ENCODE results near the gene CA11. TPM values are rescaled to one million over a fixed set of nuclear protein-coding genes. Genes with fewer than 3 reads are reported as not detected.

The CA11 gene
- total and polyA plus RNA-seq, 2 of the 8 experiments (the other 6 are each of a cell fraction or from before 2014, with no cell fraction given), result 51.7 to 71.4 TPM

DNA sequence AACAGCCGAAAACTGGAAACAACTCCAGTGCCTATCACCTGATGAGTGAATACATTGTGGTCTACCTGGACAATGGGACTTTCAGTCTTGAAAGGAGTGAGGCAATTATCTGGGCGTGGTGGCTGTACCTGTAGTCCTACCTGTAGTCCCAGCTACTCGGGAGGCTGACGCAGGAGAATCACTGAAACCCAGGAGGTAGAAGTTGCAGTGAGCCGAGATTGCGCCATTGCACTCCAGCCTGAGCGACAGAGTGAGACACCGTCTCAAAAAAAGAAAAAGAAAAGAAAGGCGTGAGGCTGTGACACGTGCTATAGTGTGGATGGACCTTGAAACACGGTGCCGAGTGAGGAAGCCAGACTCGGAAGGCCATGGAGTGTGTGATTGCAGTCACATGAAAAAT lies 30.9 kb upstream of the CA11 start:
- Histone ChIP-seq H4K20me1 (replicated peaks in 1 of 2; ENCODE audit: control insufficient read depth in 1 of 2, insufficient read depth in 2 of 2, low read length in 2 of 2) (no peaks in the 10 kb centered on the region), H2BK20ac (ENCODE audit: low read length) (no peak overlapping the region), H3K23me2 (ENCODE audit: low read depth, low read length) (peaks cover 12% of the 10 kb centered on the region; the same call in 1 of the 2 replicates), H2BK120ac (replicated peaks; ENCODE audit: low read depth, low read length) (no peak overlapping the region), H3K27ac (ENCODE audit: low read depth, low read length) (no peak overlapping the region), H4K5ac (ENCODE audit: insufficient read length, low read depth, low read length) (no peak overlapping the region), H3K4me2 (ENCODE audit: insufficient read depth in 1 of 2, low read depth in 2 of 2, low read length in 2 of 2) (no peak overlapping the region), H3K79me2 (ENCODE audit: control insufficient read depth in 1 of 2, insufficient read depth in 2 of 2, low read length in 2 of 2) (no peaks in the 10 kb centered on the region), H2AFZ (ENCODE audit: low read length) (no peak overlapping the region), H3K56ac (replicated peaks; ENCODE audit: insufficient read length, low read depth, low read length) (no peak overlapping the region), H3K18ac (ENCODE audit: extremely low read depth, low read length) (no peak overlapping the region), H2BK5ac (ENCODE audit: low read depth, low read length) (no peak overlapping the region), H3K23ac (ENCODE audit: insufficient read length) (no peak overlapping the region), H3K4ac (replicated peaks; ENCODE audit: insufficient read length, low read depth, low read length) (no peak overlapping the region), H3K4me3 (ENCODE audit: extremely low read depth in 1 of 4, insufficient read depth in 2 of 4, low read depth in 3 of 4, low read length in 4 of 4) (no peak overlapping the region), H3K14ac (ENCODE audit: insufficient read length) (no peak overlapping the region), H2AK5ac (ENCODE audit: low read depth, low read length) (no peak overlapping the region), H3K27me3 (replicated peaks in 1 of 4; ENCODE audit: control insufficient read depth in 3 of 4, extremely low read depth in 1 of 4, insufficient read depth in 3 of 4, low read length in 3 of 4) (peaks cover 0 to 5% (median 3%) of the 10 kb centered on the region in 4 experiments; a peak in 2 of 7 replicates), H4K8ac (ENCODE audit: extremely low read depth, insufficient read depth, low read length) (no peak overlapping the region), H3K9ac (replicated peaks in 1 of 4; ENCODE audit: extremely low read depth in 1 of 4, low read depth in 3 of 4, low read length in 3 of 4) (no peak overlapping the region), H4K91ac (replicated peaks; ENCODE audit: insufficient read length, low read length) (no peak overlapping the region), H3K79me1 (ENCODE audit: low read depth, low read length) (no peaks in the 10 kb centered on the region), H3K4me1 (replicated peaks in 1 of 4; ENCODE audit: control insufficient read depth in 3 of 4, insufficient read depth in 4 of 4, low read length in 3 of 4) (peaks cover 2 to 23% (median 19%) of the 10 kb centered on the region in 4 experiments), H2BK12ac (ENCODE audit: low read depth, low read length) (no peak overlapping the region), H3K9me3 (ENCODE audit: insufficient read depth in 2 of 2, low read depth in 1 of 2, low read length in 1 of 2) (no peaks in the 10 kb centered on the region), H3K36me3 (ENCODE audit: control insufficient read depth in 2 of 4, insufficient read depth in 4 of 4, low read length in 3 of 4) (no peaks in the 10 kb centered on the region), H2BK15ac (ENCODE audit: low read length) (no peak overlapping the region)
- no peak for FAIRE-seq
- TF ChIP-seq RNF2 (IDR thresholded peaks at IDR 0.05; ENCODE audit: borderline replicate concordance, low read depth, low read length, missing control alignments, poor library complexity, severe bottlenecking), result no peak
- no peak for TF ChIP-seq SIRT6 (IDR thresholded peaks at IDR 0.05; ENCODE audit: low read length)
- no peak for TF ChIP-seq TAF7 (optimal IDR thresholded peaks at IDR 0.05; ENCODE audit: borderline replicate concordance, low read depth, low read length)
- no peak for TF ChIP-seq CTBP2 (IDR thresholded peaks at IDR 0.05; ENCODE audit: borderline replicate concordance, insufficient read depth, insufficient read length, low read length)
- TF ChIP-seq ASH2L (IDR thresholded peaks at IDR 0.05; ENCODE audit: low read length), result no peak
- TF ChIP-seq TBP (IDR thresholded peaks at IDR 0.05; ENCODE audit: low read depth, low read length), result no peak
- no peak for TF ChIP-seq GTF2F1 (IDR thresholded peaks at IDR 0.05; ENCODE audit: borderline replicate concordance, low read depth, low read length)
- TF ChIP-seq KDM4A (IDR thresholded peaks at IDR 0.05; ENCODE audit: low read depth, low read length, severe bottlenecking), result no peak
- no peak for TF ChIP-seq KDM5A (IDR thresholded peaks at IDR 0.05; ENCODE audit: low read length)
- TF ChIP-seq CREB1 (IDR thresholded peaks at IDR 0.05), result no peak
- ChIA-PET CTCF (ENCODE audit: partially characterized antibody) (interaction anchor here (0.6 to 5.8 kb wide), 12 partner anchors 12 to 838 kb away, joined by 3 to 59 read pairs (median 16); partner anchors contain the start of genes CA11 and FUT2), POLR2A (ENCODE audit: partially characterized antibody) (interaction anchor here (0.6 to 2.6 kb wide), 3 partner anchors 10 to 37 kb away, joined by 3 to 12 read pairs (median 7); partner anchors contain the start of gene FUT2)
- DNase-seq (ENCODE audit: low read depth in 1 of 2, low spot score in 2 of 2), result no peak
- 84% methylated on average over 13 of the region's 13 CpGs; no CpG with 5 or more reads in 1 of the 2 experiments for WGBS, 2 experiments (ENCODE audit: extremely low coverage in 1 of 2, insufficient coverage in 1 of 2, insufficient read length in 1 of 2, insufficient replicate concordance in 2 of 2, low coverage in 1 of 2, low lambda C conversion rate in 2 of 2, missing lambda C conversion rate in 1 of 2)

Measured in H1 (cell line).